Fibroblast of lung (primary cell): Measurements from ENCODE around the gene CARS1.

Source experiments
- CTCF ChIP-seq, 2 donors: IDR thresholded peaks in 1 of 2; conservative IDR thresholded peaks in 1 of 2; 1 replicate in 1 of 2; 2 replicates in 1 of 2; pipeline ENCODE4 v1.5.1; 2011 to 2012; ENCODE audit warnings: low read length in 2 of 2, control low read depth in 1 of 2, inconsistent platforms in 1 of 2, low read depth in 1 of 2, mild to moderate bottlenecking in 1 of 2
- EZH2 ChIP-seq: IDR thresholded peaks from 2 replicates; pipeline ENCODE4 v1.5.1; 2012; ENCODE audit warnings: low read length, control low read depth, mild to moderate bottlenecking; ENCODE audit errors: missing control alignments

- TF ChIP-seq CTCF (conservative IDR thresholded peaks at IDR 0.05 in 1 of 2, IDR thresholded peaks at IDR 0.05 in 1 of 2; ENCODE audit: low read depth in 1 of 2, low read length in 2 of 2) (no peak), EZH2 (no peak)
These were observed 55.7 kb downstream of the CARS1 start for GRCh38 chr11:3001496-3001895.
